GM18909 (cell line): ENCODE data around the gene GRIA4.

ENCODE experiments used
- ATAC-seq: cut with Tn5 transposase; IDR thresholded peaks from one replicate; pipeline ENCODE4 v1.9.1; 2021; ENCODE audit warnings: mild to moderate bottlenecking; ENCODE audit not compliant: unreplicated experiment, poor library complexity

GRIA4 gene

GRCh38 chr11:105900515-105901035 lies 290.7 kb downstream of the GRIA4 start:
- ATAC-seq: no peak

DNA sequence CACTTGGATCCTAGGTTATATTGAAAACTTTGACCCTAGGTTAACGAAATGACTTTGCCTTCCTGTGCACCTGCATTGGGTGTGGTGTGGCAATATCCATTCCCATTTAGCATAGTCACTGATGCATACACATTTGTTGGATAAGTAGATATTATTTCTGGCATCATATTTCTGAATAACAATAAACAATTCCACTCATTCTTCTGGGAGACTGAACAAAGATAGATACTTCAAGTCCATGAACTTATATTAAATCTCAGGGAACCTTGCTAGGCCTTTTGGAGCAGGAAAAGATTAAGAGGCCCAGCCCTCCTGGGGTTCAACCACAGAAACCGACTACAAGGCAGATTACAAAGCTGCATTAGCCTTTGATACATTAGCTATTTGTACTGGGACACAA lies 293.2 kb downstream of the GRIA4 start:
- ATAC-seq: no peak

DNA sequence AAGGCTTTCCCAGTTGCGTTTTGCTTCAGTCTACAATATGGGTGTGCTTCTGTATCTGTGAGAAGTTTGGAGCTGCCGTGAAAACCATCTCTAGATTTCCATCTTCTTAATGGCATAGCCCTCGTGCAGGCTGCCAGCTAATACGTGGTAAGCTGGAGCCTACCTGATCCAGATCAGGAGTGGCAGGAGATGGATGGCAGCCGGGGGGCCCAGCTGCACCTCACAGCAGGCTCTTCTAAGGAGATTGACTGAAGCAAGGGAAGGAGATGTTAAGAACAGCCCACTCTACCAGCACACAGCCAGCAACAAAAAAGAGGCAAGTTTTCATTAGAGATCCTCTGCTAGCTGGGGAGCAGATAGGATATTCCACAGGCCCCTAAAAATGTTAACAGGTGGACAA lies 296.6 kb downstream of the GRIA4 start:
- no peak for ATAC-seq

DNA sequence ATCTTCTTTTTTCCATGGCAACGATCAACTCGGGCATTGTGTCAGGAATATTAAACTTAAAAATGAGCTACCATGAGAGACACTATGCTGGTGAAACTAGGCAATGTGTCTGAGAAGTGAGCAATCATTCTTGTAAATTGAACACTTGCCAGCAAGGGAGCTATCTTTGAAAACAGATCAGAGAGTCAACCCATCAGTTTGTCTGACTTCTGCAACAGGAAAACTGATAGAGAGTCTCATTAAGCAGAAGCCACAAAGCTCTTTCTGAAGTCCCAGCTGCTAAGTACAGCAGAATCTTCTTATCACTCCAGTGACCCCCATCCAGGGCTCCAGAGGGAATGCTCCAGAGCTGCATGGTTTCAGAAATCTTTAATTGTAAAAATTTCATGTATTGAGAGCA lies 297.4 kb downstream of the GRIA4 start:
- ATAC-seq: no peak

DNA sequence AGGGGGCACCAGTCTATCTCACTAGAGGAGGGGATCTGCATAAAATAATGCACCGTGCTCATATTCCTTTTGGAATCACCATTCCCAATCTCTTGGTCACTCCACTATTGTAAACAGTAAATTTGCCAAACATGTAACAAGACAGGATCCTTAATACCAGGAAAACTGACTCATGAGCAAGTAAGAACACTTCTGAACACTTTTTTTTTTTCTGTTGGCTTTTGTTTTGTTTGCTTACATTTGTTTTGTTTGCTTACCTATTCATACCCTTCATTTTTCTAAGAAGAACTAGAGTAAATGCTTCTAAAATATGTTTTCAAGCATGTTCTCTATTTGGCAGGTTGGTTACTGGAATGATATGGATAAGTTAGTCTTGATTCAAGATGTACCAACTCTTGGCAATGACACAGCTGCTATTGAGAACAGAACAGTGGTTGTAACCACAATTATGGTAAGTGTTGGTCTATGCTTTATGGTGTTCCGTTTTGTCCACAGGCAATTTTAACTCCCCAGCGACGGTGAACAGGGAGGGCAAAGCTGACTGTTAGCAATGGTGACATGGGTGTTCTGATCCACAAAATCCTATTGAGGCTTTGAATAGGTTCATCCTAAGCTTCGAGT lies 300.3 kb downstream of the GRIA4 start:
- no peak for ATAC-seq

DNA sequence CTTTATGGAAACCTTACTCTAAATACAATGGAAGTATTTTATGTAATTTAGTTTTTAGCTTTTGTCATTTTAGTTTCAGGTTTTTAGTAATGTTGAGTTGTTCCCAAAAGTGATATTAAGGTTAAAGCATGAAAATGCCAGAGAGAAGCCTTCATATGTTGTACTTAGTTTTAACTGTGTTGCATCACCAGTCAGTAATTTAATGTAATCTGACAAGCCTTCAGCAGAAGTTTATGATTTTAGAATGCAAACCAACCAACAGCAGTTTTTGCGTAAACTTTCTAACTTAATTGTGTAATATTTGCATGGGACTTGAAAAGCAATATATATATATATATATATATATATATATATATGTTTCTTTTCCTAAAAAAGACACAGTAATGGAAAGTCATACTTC lies 301.6 kb downstream of the GRIA4 start:
- no peak for ATAC-seq

DNA sequence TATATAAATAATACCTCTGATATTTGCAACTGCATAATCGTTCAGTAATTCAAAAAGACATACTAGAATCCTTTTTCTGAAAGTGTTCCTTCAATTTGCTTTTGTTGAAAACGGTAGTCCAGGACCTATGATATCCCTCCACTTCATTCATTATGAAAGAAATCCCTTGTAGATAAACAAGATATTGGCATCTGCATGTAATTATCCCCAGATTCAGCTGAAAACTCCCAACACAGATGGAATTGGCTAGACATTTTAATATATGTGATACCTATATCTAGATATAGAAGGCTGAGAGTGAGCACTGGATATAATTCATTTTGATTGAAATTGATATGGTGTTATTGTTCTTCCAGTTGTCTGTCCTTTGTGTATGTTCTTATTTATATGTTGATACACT lies 302.8 kb downstream of the GRIA4 start:
- ATAC-seq: no peak

- no peak for ATAC-seq
These were observed 305.1 kb downstream of the GRIA4 start for GRCh38 chr11:105915021-105915420.

GRCh38 chr11:105918039-105918438 lies 308.2 kb downstream of the GRIA4 start:
- ATAC-seq: no peak

GRCh38 chr11:105918600-105918999 lies 308.7 kb downstream of the GRIA4 start:
- no peak for ATAC-seq

GRCh38 chr11:105923252-105923651 lies 313.4 kb downstream of the GRIA4 start:
- ATAC-seq: no peak

- no peak for ATAC-seq
These were observed 313.9 kb downstream of the GRIA4 start for GRCh38 chr11:105923807-105924206.

DNA sequence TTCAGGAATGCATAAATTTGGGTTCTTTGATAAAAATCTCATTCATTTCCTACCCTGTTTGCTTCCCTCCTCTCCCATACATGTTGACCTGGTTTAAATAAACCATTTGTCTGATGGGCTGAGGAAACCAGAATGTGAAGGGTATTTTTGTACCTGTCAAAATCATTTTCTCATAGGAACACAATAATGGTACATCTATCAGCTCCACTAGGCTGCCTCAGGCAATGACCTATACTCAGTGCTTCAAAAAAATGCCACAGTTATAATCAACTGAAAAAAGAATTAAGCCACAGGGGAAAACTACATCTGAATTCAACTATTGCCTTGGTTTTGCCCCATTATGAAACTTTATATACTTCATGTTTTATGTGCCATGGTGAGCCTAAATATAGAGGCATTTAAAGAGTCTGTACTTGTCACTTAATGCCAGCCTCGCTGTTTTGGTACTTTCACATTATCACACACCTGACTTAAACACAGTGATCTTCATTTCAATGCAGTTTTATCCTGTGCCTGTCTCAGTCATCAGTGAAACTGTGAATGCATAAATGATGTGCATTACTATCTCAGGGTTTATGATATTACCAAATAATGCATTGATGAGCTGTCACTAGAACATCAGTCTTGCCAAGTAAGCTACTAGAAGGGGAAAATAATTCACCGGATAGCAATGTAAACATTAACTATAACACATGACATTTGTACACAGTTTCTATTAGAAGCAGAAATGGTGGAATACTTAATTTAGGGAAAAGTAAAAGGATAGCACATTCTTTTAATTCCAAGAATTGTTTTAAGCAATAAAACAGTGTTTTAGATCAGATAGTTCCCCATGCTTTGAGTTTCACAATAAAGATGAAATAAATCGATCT lies 319.4 kb downstream of the GRIA4 start:
- no peak for ATAC-seq

DNA sequence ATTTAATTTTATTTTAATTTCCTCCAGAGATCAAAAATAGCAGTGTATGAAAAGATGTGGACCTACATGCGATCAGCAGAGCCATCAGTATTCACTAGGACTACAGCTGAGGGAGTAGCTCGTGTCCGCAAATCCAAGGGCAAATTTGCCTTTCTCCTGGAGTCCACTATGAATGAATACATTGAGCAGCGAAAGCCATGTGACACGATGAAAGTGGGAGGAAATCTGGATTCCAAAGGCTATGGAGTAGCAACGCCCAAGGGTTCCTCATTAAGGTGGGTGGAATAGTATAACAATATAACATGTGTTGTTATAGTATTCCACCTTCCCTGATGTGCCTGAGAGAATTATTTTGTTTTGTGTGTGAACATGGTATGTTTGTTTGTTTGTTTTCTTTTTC lies 323.8 kb downstream of the GRIA4 start:
- ATAC-seq: no peak

GRCh38 chr11:105935791-105936190 lies 325.9 kb downstream of the GRIA4 start:
- ATAC-seq: no peak

DNA sequence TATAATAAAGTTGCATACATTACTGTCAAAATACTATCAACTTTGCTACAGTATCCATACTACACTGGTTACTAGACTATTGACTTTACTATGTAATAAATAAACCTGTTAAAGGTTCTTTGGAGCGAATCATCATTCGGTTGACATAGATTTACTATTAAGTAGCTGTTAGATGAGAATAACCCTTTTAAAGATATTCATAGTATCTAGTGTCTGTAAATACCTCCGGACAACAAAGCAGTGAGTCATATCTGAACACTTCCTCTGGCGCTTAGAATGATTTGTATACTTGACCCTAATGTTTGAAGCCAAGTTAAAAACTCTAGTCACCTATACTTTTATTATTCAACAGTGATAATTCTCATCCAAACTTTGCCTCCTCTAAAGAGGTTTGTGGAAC lies 327.5 kb downstream of the GRIA4 start:
- ATAC-seq: peak; percentile 88

DNA sequence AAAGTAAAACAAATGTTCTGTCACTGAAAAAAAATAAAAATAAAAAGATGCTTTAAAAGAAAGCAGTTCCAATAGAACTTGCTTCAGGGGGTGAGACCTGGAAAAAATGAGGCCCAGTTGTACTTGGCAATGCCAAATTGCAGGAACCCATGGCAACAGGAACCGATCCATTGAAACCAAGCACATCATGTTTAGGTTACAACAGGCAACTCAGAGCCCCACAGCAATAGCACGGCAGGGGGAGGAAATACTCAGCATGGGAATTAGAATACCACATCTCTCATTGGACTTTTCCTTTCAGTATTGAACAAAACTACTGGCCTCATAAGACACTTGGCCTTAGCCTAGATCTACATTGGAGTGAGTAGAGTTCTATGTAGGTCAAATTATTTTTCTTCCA lies 327.9 kb downstream of the GRIA4 start:
- ATAC-seq: peak; percentile 27

GRCh38 chr11:105942921-105943320 lies 333.0 kb downstream of the GRIA4 start:
- no peak for ATAC-seq

DNA sequence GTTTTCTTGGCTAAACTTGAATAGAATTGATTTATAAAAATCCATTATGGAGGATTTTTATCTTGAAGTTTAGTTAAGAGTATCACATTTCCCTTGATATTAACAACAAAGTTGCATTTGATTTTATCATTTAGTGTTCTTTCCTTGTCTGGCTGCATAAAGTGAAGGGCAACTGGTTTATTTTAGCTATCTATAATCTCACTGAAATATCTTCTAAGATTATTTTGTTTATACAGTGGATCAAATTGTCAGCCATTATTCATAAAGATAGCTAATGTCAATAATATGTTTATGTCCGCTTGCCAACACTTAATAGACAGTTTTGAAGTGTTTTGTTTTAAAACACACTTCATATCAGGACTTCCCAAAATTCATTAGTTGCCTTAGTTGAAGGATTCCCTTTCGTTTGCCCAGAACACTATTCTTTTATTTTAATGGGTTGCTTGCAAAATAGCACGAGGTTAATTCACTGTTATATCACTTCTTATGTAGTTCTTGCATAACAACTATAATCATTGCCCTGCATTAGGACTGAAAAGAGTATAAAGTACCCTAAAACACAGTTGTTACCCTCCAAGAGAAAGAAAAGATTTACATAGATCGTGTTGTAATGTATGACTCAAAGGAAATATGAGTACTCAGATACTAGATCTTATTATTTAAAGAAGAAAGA lies 339.2 kb downstream of the GRIA4 start:
- no peak for ATAC-seq

DNA sequence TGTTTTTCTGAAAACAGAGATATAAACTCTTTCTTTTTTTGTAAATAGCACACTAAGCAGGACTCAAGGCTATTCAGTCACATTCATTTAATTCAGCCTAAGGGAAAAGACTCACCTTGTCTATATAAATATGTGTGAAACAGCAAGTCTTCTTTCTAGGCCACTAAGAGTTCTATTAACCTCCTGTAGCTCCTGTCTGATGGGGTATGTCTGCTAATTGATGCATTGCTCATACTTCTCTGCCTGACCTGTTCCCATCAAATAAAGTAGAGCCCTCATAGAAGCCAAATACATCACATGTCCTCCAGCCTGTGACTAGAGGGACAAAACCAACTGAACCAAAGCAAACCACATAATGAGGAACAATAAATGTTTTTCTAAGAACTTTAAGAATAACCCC lies 344.0 kb downstream of the GRIA4 start:
- no peak for ATAC-seq
